Retinal pigment epithelial cell (primary cell): ENCODE data around the gene CD4.

Experiments
- DNase-seq: peaks from one replicate; pipeline ENCODE4 v3.0.0-alpha.2; 2010; ENCODE audit warnings: low read depth
- H3K4me3 ChIP-seq: 2 replicates; pipeline ENCODE4 v1.5.1; 2011; ENCODE audit warnings: mild to moderate bottlenecking, low read length, control low read depth, moderate library complexity
- CTCF ChIP-seq: conservative IDR thresholded peaks from 2 replicates; pipeline ENCODE4 v1.5.1; 2011; ENCODE audit warnings: low read depth, low read length, control low read depth, inconsistent platforms

Gene CD4

GRCh38 chr12:6837370-6838060 is 48.2 kb downstream of the CD4 start:
- no peak for DNase-seq
- no peak for TF ChIP-seq CTCF
- H3K4me3 ChIP-seq = no peak overlapping the region

- DNase-seq = no peak
- no peak overlapping the region for H3K4me3 ChIP-seq
- TF ChIP-seq CTCF = no peak
Measured at GRCh38 chr12:6838854-6839253, 49.5 kb downstream of the CD4 start.

GRCh38 chr12:6839482-6840201 is 50.3 kb downstream of the CD4 start:
- H3K4me3 ChIP-seq = no peak overlapping the region
- DNase-seq = no peak
- TF ChIP-seq CTCF = no peak

GRCh38 chr12:6840330-6840729 is 51.0 kb downstream of the CD4 start:
- H3K4me3 ChIP-seq = no peak overlapping the region
- TF ChIP-seq CTCF = no peak
- DNase-seq = no peak

GRCh38 chr12:6840761-6841515 is 51.6 kb downstream of the CD4 start, which contains the start of gene GNB3:
Gene GNB3, plus strand, starts transcription at chr12:6840925. Its CDS starts 363 bp downstream, at chr12:6841288.
- H3K4me3 ChIP-seq = no peak within 1 kb of the TSS
- no peak for DNase-seq
- no peak for TF ChIP-seq CTCF

- H3K4me3 ChIP-seq = no peak overlapping the region
- DNase-seq = no peak
- TF ChIP-seq CTCF = no peak
Measured at GRCh38 chr12:6842075-6842474, 52.7 kb downstream of the CD4 start.
